Uterus (tissue), 2 donors: ENCODE measurements around the gene METTL24.

Source experiments
- POLR2A ChIP-seq, 2 donors: fragments of 450-650 bp; IDR thresholded peaks; one replicate each; pipeline ENCODE4 v1.6.1; 2016; ENCODE audit warnings: antibody characterized with exemption in 2 of 2, mild to moderate bottlenecking in 1 of 2, moderate library complexity in 1 of 2
- TF ChIP-seq, protein P1 (sequence below), 4 experiments: fragments of 200-600 bp in 2 of 4; fragments of 450-650 bp in 2 of 4; sonication (generic) in 2 of 4; IDR thresholded peaks; one replicate each; pipeline ENCODE4 v1.5.1; 2016 to 2019; ENCODE audit warnings: antibody characterized with exemption in 4 of 4, mild to moderate bottlenecking in 2 of 4, moderate library complexity in 1 of 4

- TF ChIP-seq, protein P1, sequence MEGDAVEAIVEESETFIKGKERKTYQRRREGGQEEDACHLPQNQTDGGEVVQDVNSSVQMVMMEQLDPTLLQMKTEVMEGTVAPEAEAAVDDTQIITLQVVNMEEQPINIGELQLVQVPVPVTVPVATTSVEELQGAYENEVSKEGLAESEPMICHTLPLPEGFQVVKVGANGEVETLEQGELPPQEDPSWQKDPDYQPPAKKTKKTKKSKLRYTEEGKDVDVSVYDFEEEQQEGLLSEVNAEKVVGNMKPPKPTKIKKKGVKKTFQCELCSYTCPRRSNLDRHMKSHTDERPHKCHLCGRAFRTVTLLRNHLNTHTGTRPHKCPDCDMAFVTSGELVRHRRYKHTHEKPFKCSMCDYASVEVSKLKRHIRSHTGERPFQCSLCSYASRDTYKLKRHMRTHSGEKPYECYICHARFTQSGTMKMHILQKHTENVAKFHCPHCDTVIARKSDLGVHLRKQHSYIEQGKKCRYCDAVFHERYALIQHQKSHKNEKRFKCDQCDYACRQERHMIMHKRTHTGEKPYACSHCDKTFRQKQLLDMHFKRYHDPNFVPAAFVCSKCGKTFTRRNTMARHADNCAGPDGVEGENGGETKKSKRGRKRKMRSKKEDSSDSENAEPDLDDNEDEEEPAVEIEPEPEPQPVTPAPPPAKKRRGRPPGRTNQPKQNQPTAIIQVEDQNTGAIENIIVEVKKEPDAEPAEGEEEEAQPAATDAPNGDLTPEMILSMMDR (IDR thresholded peaks at IDR 0.05), result no peak
- no peak for TF ChIP-seq POLR2A (IDR thresholded peaks at IDR 0.05)
Measured at GRCh38 chr6:110322874-110323242, 35.3 kb downstream of the METTL24 start.
